ENCODE measurements around the gene R3HDM4. TPM values are rescaled to one million over a fixed set of nuclear protein-coding genes. Genes with fewer than 3 reads are reported as not detected.

R3HDM4 gene
- total RNA-seq, 1 experiment from 2014 or later = 54.0 TPM

DNA sequence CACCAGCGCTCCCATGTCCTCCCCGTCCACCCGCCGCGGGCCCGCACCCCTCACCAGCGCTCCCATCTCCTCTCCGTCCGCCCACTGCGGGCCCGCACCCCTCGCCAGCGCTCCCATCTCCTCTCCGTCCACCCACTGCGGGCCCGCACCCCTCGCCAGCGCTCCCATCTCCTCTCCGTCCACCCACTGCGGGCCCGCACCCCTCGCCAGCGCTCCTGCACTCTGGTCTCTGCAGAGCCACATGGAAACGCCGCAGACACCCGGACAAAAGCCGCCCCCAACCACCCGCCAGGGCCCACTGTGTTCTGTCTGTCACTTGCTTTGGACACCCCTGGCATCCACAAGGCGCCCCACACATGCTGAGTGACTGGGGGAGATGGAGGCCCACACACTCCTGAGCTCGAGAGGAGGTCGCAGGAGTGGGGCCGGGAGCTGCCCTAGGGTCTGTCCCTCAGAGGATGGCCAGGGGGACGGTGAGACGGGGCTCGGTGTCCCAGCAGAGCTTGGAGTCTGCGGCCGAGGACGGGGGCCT lies 46.2 kb downstream of the R3HDM4 start:
- no peak overlapping the region for H3K4me3 Mint-ChIP-seq (ENCODE audit: low read depth, unreplicated experiment)
- H3K27ac Mint-ChIP-seq (ENCODE audit: unreplicated experiment) = no peak overlapping the region
- H3K27me3 Mint-ChIP-seq (ENCODE audit: unreplicated experiment) = no peaks in the 10 kb centered on the region
- H3K9me3 Mint-ChIP-seq (ENCODE audit: low read depth, unreplicated experiment) = no peaks in the 10 kb centered on the region
- no TSS peak for BruUV-seq (replicated peaks)
- DNase-seq = no peak
- peaks cover 29% of the 10 kb centered on the region for H3K36me3 Mint-ChIP-seq (ENCODE audit: insufficient read depth, unreplicated experiment)
- TF ChIP-seq, protein P1, sequence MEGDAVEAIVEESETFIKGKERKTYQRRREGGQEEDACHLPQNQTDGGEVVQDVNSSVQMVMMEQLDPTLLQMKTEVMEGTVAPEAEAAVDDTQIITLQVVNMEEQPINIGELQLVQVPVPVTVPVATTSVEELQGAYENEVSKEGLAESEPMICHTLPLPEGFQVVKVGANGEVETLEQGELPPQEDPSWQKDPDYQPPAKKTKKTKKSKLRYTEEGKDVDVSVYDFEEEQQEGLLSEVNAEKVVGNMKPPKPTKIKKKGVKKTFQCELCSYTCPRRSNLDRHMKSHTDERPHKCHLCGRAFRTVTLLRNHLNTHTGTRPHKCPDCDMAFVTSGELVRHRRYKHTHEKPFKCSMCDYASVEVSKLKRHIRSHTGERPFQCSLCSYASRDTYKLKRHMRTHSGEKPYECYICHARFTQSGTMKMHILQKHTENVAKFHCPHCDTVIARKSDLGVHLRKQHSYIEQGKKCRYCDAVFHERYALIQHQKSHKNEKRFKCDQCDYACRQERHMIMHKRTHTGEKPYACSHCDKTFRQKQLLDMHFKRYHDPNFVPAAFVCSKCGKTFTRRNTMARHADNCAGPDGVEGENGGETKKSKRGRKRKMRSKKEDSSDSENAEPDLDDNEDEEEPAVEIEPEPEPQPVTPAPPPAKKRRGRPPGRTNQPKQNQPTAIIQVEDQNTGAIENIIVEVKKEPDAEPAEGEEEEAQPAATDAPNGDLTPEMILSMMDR (IDR thresholded peaks at IDR 0.05; ENCODE audit: unreplicated experiment) = no peak
- intact Hi-C loops (cut with micrococcal nuclease; ENCODE audit: unreplicated experiment) = no loop called here
- no peaks in the 10 kb centered on the region for H3K4me1 Mint-ChIP-seq (ENCODE audit: low read depth, unreplicated experiment)
- CTCF ChIA-PET = interaction anchor here (0.6 kb wide), 1 partner anchor 154 kb away, joined by 5 read pairs; the partner anchor contains the start of gene TMEM259

DNA sequence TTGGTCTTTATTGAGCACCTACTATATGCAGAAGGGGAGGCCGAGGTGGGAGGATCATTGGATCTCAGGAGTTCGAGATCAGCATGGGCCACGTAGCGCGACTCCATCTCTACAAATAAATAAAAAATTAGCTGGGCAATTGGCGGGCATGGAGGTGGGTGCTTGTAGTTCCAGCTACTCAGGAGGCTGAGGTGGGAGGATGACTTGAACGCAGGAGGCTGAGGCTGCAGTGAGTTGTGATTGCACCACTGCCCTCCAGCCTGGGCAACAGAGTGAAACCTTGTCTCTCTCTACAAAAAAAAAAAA lies 49.8 kb downstream of the R3HDM4 start:
- TF ChIP-seq, protein P1 (IDR thresholded peaks at IDR 0.05; ENCODE audit: unreplicated experiment) = no peak
- H3K4me3 Mint-ChIP-seq (ENCODE audit: low read depth, unreplicated experiment) = no peak overlapping the region
- DNase-seq = no peak
- CTCF ChIA-PET = no interaction called here
- intact Hi-C loops (cut with micrococcal nuclease; ENCODE audit: unreplicated experiment) = no loop called here
- H3K27me3 Mint-ChIP-seq (ENCODE audit: unreplicated experiment) = no peaks in the 10 kb centered on the region
- no peaks in the 10 kb centered on the region for H3K9me3 Mint-ChIP-seq (ENCODE audit: low read depth, unreplicated experiment)
- BruUV-seq (replicated peaks) = no TSS peak
- H3K4me1 Mint-ChIP-seq (ENCODE audit: low read depth, unreplicated experiment) = no peaks in the 10 kb centered on the region
- peaks cover 16% of the 10 kb centered on the region for H3K36me3 Mint-ChIP-seq (ENCODE audit: insufficient read depth, unreplicated experiment)
- H3K27ac Mint-ChIP-seq (ENCODE audit: unreplicated experiment) = no peak overlapping the region

DNA sequence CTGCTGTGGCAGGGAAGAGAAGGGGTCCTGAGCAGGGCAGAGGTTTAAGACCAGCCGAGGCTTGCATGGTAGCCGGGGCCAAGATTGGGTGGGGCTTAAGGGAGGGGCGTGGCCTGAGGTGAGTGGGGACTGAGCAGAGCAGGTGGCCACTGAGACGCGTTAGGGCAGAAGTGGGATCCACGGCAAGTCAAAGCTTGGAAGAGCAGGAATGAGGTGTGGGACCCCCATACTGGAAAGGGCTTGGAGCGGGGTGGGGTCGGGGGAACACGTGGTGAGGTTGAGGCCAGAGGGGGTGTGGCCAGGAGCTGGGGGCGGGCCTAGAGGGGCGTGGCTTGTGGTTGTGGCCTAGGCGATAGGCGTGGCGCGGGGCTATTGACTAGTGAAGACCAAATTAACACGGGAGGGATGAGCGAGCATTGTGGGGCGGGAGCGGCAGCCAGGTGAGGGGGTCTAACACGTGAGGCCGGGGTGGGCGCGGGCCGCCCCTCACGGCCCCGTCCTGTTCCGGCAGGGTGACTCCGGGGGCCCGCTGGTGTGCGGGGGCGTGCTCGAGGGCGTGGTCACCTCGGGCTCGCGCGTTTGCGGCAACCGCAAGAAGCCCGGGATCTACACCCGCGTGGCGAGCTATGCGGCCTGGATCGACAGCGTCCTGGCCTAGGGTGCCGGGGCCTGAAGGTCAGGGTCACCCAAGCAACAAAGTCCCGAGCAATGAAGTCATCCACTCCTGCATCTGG lies 50.3 kb downstream of the R3HDM4 start:
- BruUV-seq (replicated peaks) = no TSS peak
- CTCF ChIA-PET = no interaction called here
- H3K36me3 Mint-ChIP-seq (ENCODE audit: insufficient read depth, unreplicated experiment) = peaks cover 16% of the 10 kb centered on the region
- TF ChIP-seq, protein P1 (IDR thresholded peaks at IDR 0.05; ENCODE audit: unreplicated experiment) = no peak
- intact Hi-C loops (cut with micrococcal nuclease; ENCODE audit: unreplicated experiment) = no loop called here
- peak; percentile 30 for DNase-seq
- no peak overlapping the region for H3K4me3 Mint-ChIP-seq (ENCODE audit: low read depth, unreplicated experiment)
- H3K27me3 Mint-ChIP-seq (ENCODE audit: unreplicated experiment) = no peaks in the 10 kb centered on the region
- H3K4me1 Mint-ChIP-seq (ENCODE audit: low read depth, unreplicated experiment) = no peaks in the 10 kb centered on the region
- H3K9me3 Mint-ChIP-seq (ENCODE audit: low read depth, unreplicated experiment) = no peaks in the 10 kb centered on the region
- H3K27ac Mint-ChIP-seq (ENCODE audit: unreplicated experiment) = no peak overlapping the region

DNA sequence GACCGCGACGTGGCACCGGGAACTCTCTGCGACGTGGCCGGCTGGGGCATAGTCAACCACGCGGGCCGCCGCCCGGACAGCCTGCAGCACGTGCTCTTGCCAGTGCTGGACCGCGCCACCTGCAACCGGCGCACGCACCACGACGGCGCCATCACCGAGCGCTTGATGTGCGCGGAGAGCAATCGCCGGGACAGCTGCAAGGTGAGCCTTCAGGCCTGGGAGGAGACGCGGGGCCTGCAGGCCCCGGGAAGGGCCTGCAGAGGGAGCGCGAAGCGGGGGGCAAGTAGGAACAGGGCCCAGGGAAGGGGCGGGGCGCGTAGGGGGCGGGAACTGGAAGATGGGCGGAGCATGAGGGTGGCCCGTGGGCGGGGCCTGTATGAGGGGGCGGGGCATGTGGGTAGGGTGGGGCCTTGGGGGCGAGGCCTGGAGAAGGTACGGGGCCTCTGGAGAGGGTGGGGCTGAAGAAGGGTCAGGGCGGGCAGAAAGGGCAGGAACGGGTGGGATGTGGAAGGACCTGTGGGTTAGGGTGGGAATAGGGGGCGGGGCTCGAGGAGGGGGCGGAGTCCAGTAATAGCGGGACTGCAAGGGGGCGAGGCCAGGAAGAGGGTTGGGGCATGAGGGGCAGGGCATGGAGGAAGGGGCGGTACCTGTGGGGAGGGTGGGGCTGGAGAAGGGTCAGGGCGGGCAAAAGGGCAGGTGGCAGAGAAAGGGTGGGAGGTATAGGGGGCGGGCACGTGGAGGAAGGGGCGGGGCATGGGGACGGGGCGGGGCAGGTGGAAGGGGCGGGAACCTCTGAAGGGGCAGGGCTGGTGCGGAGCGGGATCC lies 51.1 kb downstream of the R3HDM4 start:
- H3K4me3 Mint-ChIP-seq (ENCODE audit: low read depth, unreplicated experiment) = no peak overlapping the region
- no peak for DNase-seq

More for the DNA sequence above, 51.1 kb downstream of the R3HDM4 start:
- Mint-ChIP-seq H3K9me3 (ENCODE audit: low read depth, unreplicated experiment) (no peaks in the 10 kb centered on the region), H3K36me3 (ENCODE audit: insufficient read depth, unreplicated experiment) (peaks cover 16% of the 10 kb centered on the region), H3K4me1 (ENCODE audit: low read depth, unreplicated experiment) (no peaks in the 10 kb centered on the region), H3K27ac (ENCODE audit: unreplicated experiment) (no peak overlapping the region), H3K27me3 (ENCODE audit: unreplicated experiment) (no peaks in the 10 kb centered on the region)
- intact Hi-C loops (cut with micrococcal nuclease; ENCODE audit: unreplicated experiment) = no loop called here
- TF ChIP-seq, protein P1 (IDR thresholded peaks at IDR 0.05; ENCODE audit: unreplicated experiment) = no peak
- CTCF ChIA-PET = no interaction called here
- BruUV-seq (replicated peaks) = no TSS peak
